ENCODE data around the gene SLC34A1.
"Not testable (repeated sequence)": the region's sequence is repeated elsewhere in the genome, so short reads cannot be mapped to it uniquely, and the experiment has no call there.

- not testable (repeated sequence) for TF ChIP-seq POLR2A, POLR2AphosphoS5 (IDR thresholded peaks at IDR 0.05; ENCODE audit: low read depth, low read length)
These were observed 8.7 kb upstream of the SLC34A1 start for GRCh38 chr5:177375516-177375915.
